ENCODE data around the gene SYT1.

- TF ChIP-seq, protein P1, sequence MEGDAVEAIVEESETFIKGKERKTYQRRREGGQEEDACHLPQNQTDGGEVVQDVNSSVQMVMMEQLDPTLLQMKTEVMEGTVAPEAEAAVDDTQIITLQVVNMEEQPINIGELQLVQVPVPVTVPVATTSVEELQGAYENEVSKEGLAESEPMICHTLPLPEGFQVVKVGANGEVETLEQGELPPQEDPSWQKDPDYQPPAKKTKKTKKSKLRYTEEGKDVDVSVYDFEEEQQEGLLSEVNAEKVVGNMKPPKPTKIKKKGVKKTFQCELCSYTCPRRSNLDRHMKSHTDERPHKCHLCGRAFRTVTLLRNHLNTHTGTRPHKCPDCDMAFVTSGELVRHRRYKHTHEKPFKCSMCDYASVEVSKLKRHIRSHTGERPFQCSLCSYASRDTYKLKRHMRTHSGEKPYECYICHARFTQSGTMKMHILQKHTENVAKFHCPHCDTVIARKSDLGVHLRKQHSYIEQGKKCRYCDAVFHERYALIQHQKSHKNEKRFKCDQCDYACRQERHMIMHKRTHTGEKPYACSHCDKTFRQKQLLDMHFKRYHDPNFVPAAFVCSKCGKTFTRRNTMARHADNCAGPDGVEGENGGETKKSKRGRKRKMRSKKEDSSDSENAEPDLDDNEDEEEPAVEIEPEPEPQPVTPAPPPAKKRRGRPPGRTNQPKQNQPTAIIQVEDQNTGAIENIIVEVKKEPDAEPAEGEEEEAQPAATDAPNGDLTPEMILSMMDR (conservative IDR thresholded peaks at IDR 0.05; ENCODE audit: low read depth, low read length): no peak
- no peak for TF ChIP-seq EZH2 (IDR thresholded peaks at IDR 0.05; ENCODE audit: borderline replicate concordance, low read depth, low read length, poor library complexity, severe bottlenecking)
Measured at GRCh38 chr12:78864870-78865463, 393 bp downstream of the SYT1 start.

Measured in A673 (cell line).